Stimulated activated CD8-positive, alpha-beta memory T cell treated with anti-CD3 and anti-CD28 coated beads, Interleukin-12 subunit alpha, Interleukin-12 subunit beta, amount 100 ng/mL, for 4 hours (primary cell): Measurements from ENCODE around the gene NPLOC4.
"Not testable (repeated sequence)": the region's sequence is repeated elsewhere in the genome, so short reads cannot be mapped to it uniquely, and the experiment has no call there.

Experiments
- DNase-seq: peaks from one replicate; pipeline ENCODE4 v3.0.0-alpha.2; 2020; ENCODE audit warnings: low read depth

The NPLOC4 gene

GRCh38 chr17:81631482-81631881 is 5.4 kb downstream of the NPLOC4 start:
- no peak for DNase-seq

DNA sequence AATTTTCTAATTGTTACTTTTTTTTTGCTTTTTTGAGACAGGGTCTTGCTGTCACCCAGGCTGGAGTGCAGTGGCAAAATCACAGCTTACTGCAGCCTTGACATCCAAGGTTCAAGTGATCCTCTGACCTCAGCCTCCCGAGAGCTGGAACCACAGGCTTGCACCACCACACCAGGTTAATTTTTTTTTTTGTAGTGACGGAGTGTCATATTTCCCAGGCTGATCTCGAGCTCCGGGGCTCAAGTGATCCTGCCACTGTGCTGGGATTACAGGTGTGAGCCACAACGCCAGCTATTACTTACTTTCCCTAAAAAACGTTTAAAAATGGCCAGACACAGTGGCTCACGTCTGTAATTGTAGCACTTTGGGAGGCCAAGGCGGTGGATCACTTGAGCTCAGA is 6.6 kb downstream of the NPLOC4 start:
- DNase-seq, result no peak

DNA sequence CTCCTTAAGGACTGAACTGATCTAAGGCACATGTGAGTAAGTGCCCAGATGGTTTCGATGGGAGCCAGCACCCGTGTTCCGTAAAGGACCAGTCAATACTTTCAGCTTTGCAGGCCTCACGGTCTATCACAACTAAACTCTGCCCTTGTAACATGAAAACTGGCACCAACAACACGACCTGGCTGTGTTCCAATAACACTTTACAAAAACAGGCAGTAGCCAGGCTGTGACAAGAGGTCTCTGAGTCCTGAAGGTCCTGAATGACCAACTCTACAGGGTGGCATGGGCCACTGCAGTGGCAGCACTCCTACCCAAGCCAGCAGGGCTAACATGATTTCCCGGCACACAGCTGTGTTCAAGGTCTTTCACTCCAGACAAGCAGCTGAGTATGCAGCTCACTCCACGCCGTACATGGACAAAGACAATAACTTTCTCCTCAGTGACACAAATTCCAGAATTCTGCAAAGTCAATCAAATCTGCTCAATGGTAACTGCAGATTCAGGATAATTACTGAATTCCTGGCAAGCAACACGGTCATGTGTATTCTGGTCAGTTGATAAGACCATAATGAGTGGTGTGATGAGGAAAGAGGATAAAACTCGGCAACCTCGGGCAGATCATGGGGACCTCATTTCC is 15.3 kb downstream of the NPLOC4 start:
- DNase-seq, result no peak

DNA sequence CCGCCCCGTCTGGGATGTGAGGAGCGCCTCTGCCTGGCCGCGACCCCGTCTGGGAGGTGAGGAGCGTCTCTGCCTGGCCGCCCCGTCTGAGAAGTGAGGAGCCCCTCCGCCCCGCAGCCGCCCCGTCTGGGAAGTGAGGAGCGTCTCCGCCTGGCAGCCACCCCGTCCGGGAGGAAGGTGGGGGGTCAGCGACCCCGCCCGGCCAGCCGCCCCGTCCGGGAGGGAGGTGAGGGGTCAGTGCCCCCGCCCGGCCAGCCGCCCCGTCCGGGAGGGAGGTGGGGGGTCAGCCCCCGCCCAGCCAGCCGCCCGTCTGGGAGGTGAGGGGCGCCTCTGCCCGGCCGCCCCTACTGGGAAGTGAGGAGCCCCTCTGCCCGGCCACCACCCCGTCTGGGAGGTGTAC is 18.6 kb downstream of the NPLOC4 start:
- DNase-seq, result not testable (repeated sequence)

- no peak for DNase-seq
These were observed 20.0 kb downstream of the NPLOC4 start for GRCh38 chr17:81616877-81617276.

- no peak for DNase-seq
These were observed 21.4 kb downstream of the NPLOC4 start for GRCh38 chr17:81615401-81615930.

GRCh38 chr17:81612172-81612970 is 24.5 kb downstream of the NPLOC4 start:
- no peak for DNase-seq

DNA sequence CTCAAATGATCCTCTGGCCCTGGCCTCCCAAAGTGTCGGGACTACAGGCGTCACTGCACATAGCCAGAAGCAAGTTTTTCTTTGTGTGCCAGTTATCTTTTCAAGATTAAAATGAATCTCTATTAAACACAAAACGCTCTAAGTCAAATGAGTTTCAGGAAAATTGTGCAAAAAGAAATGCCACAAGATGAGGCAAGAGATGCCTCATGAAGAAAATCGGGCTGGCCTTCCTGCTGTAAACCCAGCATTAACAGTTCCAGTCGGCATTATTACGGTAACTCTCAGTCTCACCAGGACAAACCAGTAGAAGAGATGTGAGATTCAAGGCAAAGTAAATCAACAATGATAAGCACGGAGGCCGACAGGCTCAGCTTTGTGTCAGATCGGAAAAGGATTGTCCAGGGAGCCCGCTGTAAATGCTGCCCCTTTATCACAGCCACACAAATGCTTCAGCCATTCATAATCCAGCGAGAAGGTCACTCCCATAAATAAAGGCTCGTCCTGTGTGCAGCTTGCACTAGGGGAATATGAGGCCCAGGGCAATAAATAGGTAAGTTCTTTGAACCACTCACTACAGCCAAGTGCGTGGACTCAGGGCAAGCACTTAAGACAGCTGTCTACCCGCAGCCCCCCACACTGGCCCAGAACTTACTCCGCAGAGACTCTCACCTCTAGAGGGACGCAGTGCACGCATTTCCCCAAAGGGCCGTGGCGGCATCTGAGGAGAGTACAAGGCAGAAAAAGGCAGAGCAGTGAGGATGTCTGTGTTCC is 27.2 kb downstream of the NPLOC4 start:
- no peak for DNase-seq

- no peak for DNase-seq
These were observed 28.3 kb downstream of the NPLOC4 start for GRCh38 chr17:81608605-81609004.

DNA sequence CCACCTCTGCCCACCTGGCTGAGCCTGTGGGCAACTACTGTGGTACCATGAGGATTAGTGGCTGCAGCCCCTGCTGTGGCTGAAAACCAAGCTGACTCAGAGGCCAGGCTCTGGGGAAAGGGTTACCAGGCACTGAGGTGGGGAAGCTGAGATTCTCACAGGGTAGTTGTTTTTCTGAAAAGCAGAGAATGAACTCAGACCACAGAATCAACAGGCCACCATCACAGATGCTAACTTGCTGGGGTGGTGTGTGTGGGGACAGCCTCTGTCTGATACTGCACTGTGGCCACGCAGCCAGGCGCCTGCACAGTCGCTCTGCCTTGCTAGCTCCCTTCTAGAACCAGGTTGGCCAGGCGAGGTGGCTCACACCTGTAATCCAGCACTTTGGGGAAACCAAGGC is 28.8 kb downstream of the NPLOC4 start:
- DNase-seq, result no peak

GRCh38 chr17:81607431-81607830 is 29.5 kb downstream of the NPLOC4 start:
- DNase-seq, result no peak

GRCh38 chr17:81603846-81604610 is 32.9 kb downstream of the NPLOC4 start:
- DNase-seq, result no peak

- DNase-seq, result no peak
These were observed 35.3 kb downstream of the NPLOC4 start for GRCh38 chr17:81601525-81602120.

DNA sequence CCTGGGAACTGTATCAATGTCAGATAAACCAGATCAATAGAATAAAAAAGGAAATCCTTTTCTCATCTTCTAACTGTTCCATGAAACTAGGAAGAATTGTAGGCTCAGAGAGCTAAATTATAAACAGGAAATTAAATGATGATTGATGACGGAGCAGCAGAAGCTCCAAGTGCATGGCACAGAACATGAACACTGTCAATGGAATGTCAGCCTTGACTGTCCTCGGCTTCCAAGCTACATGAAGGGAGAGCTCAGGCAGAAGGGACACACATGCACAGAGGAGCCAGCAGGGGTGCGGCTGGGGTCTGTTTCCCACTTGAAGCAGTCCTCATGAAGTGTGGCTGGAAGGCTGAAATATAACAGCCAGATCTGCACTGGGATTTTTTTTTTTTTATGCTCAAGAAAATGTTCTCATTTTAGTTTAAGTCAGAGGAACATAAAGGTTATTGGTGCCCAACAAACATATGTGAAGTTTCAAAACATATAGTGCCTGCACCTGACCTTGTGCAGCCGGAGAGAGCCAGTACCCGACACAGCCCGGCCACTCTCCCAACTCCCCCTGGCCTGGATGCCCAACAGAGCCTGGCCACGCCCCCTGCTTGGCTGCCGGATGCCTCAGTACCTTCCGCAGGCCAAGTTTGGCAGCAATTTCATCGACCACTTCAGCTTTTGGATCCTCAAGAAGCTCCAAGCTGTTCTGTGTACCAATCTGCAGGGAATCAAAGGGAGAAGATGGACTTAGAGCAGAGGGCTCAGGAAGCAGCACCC is 37.0 kb downstream of the NPLOC4 start:
- DNase-seq, result no peak

DNA sequence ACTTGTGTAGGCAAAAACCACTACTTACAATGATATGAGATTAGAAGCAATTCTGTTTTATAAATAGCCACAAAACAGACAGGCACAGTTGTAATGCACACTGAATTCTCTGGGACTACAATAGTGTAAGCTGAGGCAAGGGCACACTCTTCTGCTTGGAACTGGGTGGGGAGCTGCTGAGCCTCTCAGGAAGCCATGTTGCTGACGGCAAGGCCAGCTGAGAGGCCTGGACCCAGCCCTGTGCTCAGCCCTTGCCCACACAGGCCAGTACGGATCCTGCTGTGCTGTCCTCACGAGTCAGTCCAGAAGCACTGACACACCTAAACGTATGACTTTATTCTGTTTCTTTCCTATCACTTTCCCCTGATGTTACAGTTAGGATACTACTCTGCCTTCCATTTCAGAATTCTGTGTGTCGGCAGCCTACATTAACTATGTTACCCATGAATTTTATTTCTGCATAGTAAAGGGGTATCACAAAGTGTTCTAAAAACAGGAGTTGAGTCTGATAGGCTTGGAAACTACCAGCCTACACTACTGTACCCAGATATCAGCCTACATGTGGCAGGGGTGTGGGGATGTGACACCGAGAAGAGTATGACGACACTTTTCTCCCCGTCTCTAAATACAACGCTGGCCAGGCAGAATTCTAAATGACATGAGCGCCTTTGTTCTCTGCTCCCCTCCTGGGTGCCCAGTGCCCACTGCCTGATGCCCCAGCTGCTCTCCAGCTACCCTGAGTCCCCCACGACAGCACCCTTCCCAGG is 43.6 kb downstream of the NPLOC4 start:
- DNase-seq, result no peak

GRCh38 chr17:81591971-81592370 is 44.9 kb downstream of the NPLOC4 start:
- no peak for DNase-seq

DNA sequence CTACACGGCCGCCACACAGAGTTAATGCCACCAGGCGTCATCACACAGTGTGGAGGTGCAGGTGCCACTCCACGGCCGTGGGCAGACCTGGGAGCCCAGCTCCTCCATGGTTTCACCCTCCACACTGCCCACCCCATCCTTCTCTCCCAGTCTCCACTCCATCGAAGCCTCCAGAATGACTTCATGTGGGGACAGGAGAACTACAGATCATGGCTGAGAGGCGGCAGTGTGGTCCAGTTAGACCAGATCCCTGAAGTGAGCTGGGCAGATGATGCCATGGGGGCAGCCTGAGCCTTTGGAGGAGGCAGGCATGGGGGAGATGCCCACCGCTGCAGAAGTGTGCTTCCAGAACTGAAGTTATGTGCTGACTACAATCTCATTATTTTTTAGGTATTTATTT is 46.8 kb downstream of the NPLOC4 start:
- DNase-seq, result no peak

DNA sequence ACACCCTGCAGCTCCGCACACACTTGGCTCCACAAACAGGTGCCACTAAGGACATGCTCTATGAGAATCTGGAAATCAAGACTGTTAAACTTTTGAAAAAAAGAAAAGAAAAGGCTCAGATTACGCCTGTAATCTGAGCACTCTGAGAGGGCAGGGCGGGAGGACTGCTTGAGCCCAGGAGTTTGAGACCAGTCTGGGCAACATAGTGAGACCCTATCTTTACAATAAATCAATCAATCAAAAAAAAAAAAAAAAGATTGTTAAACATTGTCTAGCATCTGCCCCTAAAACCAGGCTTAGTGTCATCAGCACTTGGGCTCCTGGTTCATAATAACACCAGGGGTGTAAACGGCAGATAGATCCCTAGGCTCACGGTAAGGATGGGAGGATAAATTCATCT is 47.3 kb downstream of the NPLOC4 start:
- DNase-seq, result no peak

- no peak for DNase-seq
These were observed 50.8 kb downstream of the NPLOC4 start for GRCh38 chr17:81586096-81586495.

DNA sequence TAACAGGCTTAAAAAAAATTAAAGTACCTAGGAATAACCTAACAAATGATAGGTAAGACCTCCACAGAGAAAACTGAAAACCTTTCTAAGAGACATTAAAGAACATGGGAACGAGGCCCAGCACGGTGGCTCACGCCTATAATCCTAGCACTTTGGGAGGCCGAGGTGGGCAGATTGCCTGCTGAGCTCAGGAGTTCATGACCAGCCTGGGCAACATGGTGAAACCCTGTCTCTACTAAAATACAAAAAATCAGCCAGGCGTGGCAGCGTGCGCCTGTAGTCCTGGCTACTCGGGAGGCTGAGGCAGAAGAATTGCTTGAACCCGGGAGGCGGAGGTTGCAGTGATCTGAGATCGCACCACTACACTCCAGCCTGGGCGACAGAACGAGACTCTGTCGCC is 52.1 kb downstream of the NPLOC4 start:
- DNase-seq, result not testable (repeated sequence)
